22Rv1 (cell line): ENCODE results near the gene CFLAR.

ENCODE experiments used
- H3K27ac ChIP-seq: fragments of 450-650 bp; 2 replicates; pipeline ENCODE4 v1.5.1; 2017
- ZFX ChIP-seq: fragments of 450-650 bp; IDR thresholded peaks from 2 replicates; pipeline ENCODE4 v1.6.1; 2017; ENCODE audit warnings: antibody characterized with exemption, borderline replicate concordance
- TF ChIP-seq, protein P1 (sequence below): fragments of 450-650 bp; IDR thresholded peaks from 2 replicates; pipeline ENCODE4 v1.5.1; 2017; ENCODE audit warnings: mild to moderate bottlenecking

CFLAR gene

DNA sequence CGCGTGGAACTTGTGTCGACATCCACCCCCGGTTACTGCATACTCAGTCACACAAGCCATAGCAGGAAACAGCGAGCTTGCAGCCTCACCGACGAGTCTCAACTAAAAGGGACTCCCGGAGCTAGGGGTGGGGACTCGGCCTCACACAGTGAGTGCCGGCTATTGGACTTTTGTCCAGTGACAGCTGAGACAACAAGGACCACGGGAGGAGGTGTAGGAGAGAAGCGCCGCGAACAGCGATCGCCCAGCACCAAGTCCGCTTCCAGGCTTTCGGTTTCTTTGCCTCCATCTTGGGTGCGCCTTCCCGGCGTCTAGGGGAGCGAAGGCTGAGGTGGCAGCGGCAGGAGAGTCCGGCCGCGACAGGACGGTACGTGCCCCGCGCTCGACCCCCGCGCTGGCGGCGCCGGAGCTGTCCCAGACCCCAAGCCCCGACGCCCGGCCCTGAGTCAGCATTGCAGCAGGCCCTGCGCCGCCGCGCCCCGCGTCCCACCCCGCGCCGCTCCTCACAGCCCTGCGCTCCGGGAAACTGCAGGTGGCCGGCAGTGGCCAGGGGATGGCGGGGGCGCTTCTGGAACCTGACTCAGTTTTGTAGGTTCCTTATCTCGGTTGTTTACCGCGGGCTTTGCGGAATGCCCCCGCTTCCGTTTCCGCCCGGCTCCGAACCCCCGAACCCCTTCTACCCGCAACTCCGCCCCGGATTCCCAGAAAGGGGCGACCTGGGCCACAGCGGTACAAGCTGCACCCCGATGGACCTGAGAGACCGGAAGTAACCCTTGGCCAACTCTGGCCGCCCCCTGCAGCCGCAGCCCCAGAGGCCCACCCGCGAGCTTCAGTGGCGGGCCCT is at the start of gene CFLAR:
TSS of gene CFLAR (plus strand) at position 50 of the 844 bp plus-strand sequence. CDS start 13,702 bp downstream, outside the sequence.
- peak within 1 kb of the TSS; percentile 89 for H3K27ac ChIP-seq
- TF ChIP-seq, protein P1, sequence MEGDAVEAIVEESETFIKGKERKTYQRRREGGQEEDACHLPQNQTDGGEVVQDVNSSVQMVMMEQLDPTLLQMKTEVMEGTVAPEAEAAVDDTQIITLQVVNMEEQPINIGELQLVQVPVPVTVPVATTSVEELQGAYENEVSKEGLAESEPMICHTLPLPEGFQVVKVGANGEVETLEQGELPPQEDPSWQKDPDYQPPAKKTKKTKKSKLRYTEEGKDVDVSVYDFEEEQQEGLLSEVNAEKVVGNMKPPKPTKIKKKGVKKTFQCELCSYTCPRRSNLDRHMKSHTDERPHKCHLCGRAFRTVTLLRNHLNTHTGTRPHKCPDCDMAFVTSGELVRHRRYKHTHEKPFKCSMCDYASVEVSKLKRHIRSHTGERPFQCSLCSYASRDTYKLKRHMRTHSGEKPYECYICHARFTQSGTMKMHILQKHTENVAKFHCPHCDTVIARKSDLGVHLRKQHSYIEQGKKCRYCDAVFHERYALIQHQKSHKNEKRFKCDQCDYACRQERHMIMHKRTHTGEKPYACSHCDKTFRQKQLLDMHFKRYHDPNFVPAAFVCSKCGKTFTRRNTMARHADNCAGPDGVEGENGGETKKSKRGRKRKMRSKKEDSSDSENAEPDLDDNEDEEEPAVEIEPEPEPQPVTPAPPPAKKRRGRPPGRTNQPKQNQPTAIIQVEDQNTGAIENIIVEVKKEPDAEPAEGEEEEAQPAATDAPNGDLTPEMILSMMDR: no peak
- TF ChIP-seq ZFX: no peak

DNA sequence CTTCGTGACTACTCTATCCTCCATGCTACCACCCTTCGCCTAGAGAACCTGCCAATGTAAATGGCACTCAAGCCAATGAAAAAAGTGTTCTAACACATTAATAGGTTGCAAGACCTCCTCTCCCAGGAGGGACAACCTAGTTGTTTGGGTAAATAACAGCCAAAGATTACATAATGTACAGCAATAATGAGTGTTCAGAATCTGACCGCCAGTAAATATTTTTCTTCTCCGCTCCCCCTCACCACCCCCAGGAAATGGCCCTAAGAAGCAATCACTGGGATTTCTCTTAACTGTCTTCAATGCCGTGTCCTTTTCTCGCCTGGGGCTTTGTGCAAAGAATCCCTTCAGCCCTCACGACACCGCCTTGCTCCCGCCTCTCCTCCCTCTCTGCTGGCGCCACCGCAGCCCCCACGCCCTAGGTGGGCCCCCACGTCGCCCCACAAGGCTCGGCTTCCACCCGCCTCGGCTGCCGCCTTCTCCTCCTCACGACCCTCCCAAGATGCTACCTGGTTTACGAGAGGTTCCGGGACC is 45.0 kb upstream of the CFLAR start:
- TF ChIP-seq ZFX: no peak
- TF ChIP-seq, protein P1: no peak
- H3K27ac ChIP-seq: peak overlapping the region; percentile 88

DNA sequence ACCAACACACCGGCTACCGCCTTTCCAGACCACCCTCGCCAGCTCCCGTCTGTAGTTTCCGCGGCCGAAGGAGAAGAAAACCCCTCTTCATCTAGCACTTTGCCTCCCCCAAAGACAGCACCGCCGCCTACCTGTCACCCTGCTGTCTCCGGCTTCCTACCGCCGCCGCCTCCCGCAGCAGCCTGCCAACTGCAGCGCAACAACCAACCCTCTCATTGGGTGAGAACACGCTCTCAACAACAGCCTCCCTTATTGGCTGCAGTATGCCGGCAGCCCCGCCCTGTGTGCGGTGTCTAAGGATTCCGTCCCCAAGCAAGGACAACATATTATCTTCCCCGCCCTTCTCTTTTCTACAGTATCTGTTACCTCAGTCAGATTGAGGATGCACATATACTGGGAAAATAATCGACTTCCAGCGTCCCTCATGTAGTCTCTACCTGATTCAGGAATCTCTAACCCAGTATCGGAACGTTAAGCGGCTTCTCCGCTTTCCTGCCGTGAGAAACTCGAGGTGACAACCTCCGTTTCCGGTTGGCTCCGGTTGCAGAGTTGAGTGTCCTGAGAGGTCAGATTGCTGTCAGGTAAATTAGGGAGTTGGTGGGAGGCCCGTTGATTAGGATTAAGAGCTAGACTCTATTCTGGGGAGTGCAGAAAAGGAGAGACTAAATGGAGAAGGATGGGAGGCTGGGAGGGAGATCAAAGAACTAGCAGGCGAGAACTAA is 44.3 kb upstream of the CFLAR start, which contains the start of the genes HYCC2 and NDUFB3:
TSS of gene HYCC2 (minus strand) at position 193 of the 722 bp plus-strand sequence. CDS start 47,662 bp downstream, outside the sequence.
TSS of gene NDUFB3 (plus strand) at position 523 of the 722 bp plus-strand sequence. CDS start 6,882 bp downstream, outside the sequence.
- TF ChIP-seq, protein P1: peak; percentile 43
- no peak for TF ChIP-seq ZFX
- H3K27ac ChIP-seq: peak within 1 kb of the TSS; percentile 88

DNA sequence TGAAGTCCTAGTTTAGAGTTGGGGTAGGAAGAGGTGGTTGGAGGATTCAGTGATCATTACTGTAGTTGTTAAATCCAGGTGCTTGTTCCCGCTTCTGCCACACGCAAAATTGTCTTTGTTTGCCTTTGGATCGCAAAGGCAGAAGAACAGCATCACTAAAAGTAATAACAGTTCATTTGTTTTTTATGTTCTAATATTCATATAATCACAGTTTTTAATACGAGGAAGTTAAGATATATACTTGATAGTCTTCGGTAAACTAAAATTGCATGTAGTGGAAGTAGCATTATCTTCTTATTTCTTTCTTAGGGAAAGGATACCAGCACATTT is 43.8 kb upstream of the CFLAR start:
- TF ChIP-seq ZFX: no peak
- TF ChIP-seq, protein P1: no peak
- H3K27ac ChIP-seq: peak overlapping the region; percentile 88

DNA sequence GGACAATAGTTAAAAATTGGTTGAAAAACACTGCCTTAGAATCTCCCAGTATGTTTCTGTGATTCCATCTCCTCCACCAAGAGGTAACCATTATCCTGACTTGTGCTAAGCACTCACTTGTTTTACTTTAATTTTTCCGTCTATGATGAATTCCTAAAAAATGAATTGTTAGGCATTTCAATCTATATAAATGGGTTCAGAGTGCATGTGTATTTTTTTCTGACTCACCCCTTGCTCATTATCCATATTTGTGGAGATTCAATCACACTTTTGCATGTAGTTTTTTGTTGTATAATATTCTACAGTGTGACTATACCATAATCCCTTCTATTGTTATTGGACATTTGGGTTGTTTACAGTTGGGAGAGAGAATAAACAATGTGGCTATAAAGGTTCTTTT is 42.9 kb upstream of the CFLAR start:
- TF ChIP-seq, protein P1: no peak
- no peak for TF ChIP-seq ZFX
- peak overlapping the region; percentile 88; the same call in 1 of the 2 replicates for H3K27ac ChIP-seq

DNA sequence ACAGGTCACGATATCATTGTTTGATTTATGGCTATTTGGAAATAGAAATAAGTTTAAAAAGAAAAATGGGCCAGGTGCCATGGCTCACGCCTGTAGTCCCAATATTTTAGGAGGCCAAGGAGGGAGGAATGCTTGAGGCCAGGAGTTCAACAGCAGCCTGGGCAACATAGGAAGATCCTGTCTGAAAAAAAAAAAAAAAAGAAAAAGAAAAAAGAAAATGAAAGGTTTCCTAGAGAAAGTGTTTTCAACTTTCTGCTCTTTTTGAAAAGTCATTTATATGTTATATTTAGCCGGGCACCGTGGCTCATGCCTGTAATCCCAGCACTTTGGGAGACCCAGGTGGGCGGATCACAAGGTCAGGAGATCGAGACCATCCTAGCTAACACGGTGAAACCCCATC is 41.0 kb upstream of the CFLAR start:
- TF ChIP-seq, protein P1: no peak
- no peak for TF ChIP-seq ZFX
- no peak overlapping the region for H3K27ac ChIP-seq
